Large intestine (tissue), 3 donors: Measurements from ENCODE around the gene WDFY2. TPM values are rescaled to one million over a fixed set of nuclear protein-coding genes. Genes with fewer than 3 reads are reported as not detected.

Source experiments
- DNase-seq, 2 donors: peaks; one replicate each; pipeline versions ENCODE4 v3.0.0 to v3.0.0-alpha.2; 2013
- H3K27ac ChIP-seq: one replicate; pipeline ENCODE4 v1.5.1; 2013; ENCODE audit warnings: low read length
- H3K27me3 ChIP-seq: 2 replicates; pipeline ENCODE4 v1.6.1; 2013; ENCODE audit warnings: low read length; ENCODE audit not compliant: control insufficient read depth, insufficient read depth
- H3K36me3 ChIP-seq: 2 replicates; pipeline ENCODE4 v1.6.1; 2013; ENCODE audit warnings: low read length; ENCODE audit not compliant: control insufficient read depth, insufficient read depth
- H3K4me1 ChIP-seq: one replicate; pipeline ENCODE4 v1.6.1; 2013; ENCODE audit warnings: low read length; ENCODE audit not compliant: control insufficient read depth, insufficient read depth
- H3K4me3 ChIP-seq: one replicate; pipeline ENCODE4 v1.5.1; 2013; ENCODE audit warnings: low read length
- H3K9me3 ChIP-seq: one replicate; pipeline ENCODE4 v1.6.1; 2013; ENCODE audit warnings: mild to moderate bottlenecking, low read depth, low read length, moderate library complexity; ENCODE audit not compliant: control insufficient read depth
- WGBS: methylation state at CpG from one replicate; pipeline ENCODE4 v1.1.5; 2013; ENCODE audit warnings: low lambda C conversion rate; ENCODE audit not compliant: insufficient coverage; 5-methylcytosine and 5-hydroxymethylcytosine counted together
- polyA plus RNA-seq: library from polyadenylated mRNA; unstranded; fragments of 120-200 nt; gene quantifications from one replicate; pipeline ENCODE4 v1.2.1, GENCODE V29; 2013

WDFY2 gene
- polyA plus RNA-seq, 1 donor, result 7.2 TPM

DNA sequence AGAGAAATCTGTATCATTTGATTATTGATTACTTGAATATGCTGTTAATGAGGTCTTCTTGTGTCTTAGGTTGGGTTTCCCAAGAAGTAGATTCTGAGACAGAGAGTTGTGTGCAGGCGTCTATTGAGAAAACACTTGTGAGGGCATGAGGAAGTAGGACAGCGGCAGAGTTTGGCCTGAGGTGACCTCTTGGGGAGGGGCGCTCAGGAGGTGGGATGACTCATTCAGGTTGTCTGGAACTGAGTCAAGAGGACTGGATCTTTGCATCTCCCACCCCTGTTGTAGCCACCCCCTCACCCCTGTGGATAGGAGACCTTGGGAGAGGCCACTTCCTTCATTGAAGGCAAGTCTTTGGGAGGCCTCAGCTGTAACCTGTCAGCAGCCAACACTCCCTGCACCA, 35.2 kb upstream of the WDFY2 start:
- no peak for DNase-seq
- H3K4me3 ChIP-seq, result no peak overlapping the region
- no peaks in the 10 kb centered on the region for H3K27me3 ChIP-seq
- WGBS, result 80% methylated on average over 1 of the region's 3 CpGs
- no peaks in the 10 kb centered on the region for H3K9me3 ChIP-seq
- no peaks in the 10 kb centered on the region for H3K4me1 ChIP-seq
- H3K27ac ChIP-seq, result no peak overlapping the region
- H3K36me3 ChIP-seq, result no peaks in the 10 kb centered on the region

DNA sequence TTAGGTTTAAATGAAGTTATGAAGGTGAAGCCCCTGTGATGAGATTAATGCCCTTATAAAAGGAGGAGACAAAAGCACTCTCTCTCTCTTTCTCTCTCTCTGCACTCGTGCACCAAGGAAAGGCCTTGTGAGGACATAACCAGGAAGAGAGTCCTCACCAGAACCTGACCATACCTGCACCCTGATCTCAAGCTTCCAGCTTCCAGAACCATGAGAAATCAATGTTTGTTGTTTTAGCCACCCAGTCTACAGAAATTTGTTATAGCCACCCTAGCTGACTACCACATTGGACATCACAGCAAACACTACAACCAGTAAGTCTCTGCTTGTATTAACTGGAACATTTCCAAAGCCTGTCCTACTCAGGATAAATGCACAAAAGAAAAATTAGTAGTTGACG, 34.7 kb upstream of the WDFY2 start:
- WGBS, result no CpG with 5 or more reads among the region's 2 CpGs
- Histone ChIP-seq H3K4me1 (no peaks in the 10 kb centered on the region), H3K27me3 (no peaks in the 10 kb centered on the region), H3K4me3 (no peak overlapping the region), H3K36me3 (no peaks in the 10 kb centered on the region), H3K27ac (no peak overlapping the region), H3K9me3 (no peaks in the 10 kb centered on the region)
- DNase-seq, result no peak

DNA sequence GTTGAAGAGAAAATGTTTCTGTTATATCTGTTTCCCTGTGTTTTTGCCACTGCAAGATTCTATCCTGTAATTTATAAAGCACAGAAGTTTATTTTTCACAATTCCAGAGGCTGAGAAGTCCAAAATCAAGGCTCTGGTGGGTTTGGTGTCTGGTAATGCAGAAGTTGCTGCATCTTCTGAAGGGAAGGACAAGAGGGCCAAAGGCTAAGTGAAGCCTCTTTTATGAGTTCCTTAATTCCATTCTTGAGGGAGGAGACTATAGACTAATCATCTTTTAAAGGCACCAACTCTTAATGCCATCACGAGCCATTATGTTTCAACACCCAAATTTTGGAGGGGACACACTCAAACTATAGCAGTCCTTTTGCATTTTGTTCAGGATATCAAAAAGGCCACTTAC, 34.1 kb upstream of the WDFY2 start:
- H3K36me3 ChIP-seq, result no peaks in the 10 kb centered on the region
- H3K9me3 ChIP-seq, result no peaks in the 10 kb centered on the region
- H3K27me3 ChIP-seq, result no peaks in the 10 kb centered on the region
- H3K27ac ChIP-seq, result no peak overlapping the region
- no peak for DNase-seq
- H3K4me3 ChIP-seq, result no peak overlapping the region
- H3K4me1 ChIP-seq, result no peaks in the 10 kb centered on the region
- no CpG with 5 or more reads among the region's 1 CpG for WGBS

DNA sequence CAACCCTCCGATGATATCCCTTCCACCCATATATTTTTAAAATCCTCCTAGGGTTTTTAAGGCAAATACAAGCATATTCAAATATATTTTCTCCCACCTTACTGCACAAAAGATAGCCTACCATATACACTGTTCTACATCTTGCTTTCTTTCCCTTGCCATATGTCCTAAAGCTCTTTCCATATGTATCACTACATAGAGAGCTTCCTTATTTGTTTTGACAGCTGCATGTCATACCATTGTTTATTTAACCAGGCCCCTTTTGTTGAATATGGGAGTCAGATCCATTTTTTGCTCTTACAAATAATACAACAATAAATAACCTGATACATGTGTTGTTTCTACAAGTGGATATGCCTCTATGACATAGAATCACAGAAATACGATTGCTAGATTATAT, 32.8 kb upstream of the WDFY2 start:
- Histone ChIP-seq H3K9me3 (no peaks in the 10 kb centered on the region), H3K27ac (no peak overlapping the region), H3K4me1 (no peaks in the 10 kb centered on the region), H3K36me3 (no peaks in the 10 kb centered on the region), H3K4me3 (no peak overlapping the region), H3K27me3 (no peaks in the 10 kb centered on the region)
- WGBS, result 100% methylated on average over 1 of the region's 2 CpGs
- DNase-seq, result no peak

DNA sequence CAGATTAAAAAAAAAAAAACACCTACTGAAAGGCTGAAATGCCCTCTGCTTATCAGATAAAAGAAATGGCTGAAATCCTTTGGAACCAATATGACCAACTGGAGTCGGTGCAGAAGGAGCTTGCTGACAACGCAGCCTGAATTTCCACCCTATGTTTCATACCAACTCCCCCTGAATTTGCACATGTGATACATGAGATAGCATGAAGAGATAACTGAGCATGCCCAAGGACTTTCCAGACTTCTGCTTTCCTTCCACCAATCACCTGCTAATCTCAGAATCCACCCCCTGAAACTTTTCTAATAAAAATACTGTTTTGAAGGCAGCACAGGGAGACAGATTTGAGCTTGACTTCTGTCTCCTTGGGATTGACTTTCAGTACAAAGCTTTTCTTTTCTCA, 32.2 kb upstream of the WDFY2 start:
- Histone ChIP-seq H3K27me3 (no peaks in the 10 kb centered on the region), H3K4me1 (no peaks in the 10 kb centered on the region), H3K27ac (no peak overlapping the region), H3K36me3 (no peaks in the 10 kb centered on the region), H3K4me3 (no peak overlapping the region), H3K9me3 (no peaks in the 10 kb centered on the region)
- no peak for DNase-seq
- WGBS, result no CpG with 5 or more reads among the region's 2 CpGs

DNA sequence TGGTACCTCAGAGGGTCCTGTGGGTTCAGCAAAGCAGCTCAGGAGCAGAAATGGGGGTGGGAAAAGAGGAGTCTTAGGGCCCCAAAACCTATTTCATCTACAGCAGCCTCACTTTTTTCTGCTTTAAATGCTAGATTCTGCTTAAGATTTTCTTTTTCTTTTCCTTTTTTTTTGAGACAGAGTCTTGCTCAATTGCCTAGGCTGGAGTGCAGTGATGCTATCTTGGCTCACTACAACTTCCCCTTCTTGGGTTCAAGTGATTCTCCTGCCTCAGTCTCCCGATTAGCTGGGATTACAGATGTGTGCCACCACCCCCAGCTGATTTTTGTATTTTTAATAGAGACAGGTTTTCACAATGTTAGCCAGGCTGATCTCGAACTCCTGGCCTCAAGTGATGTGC, 30.7 kb upstream of the WDFY2 start:
- H3K27ac ChIP-seq, result no peak overlapping the region
- no peaks in the 10 kb centered on the region for H3K9me3 ChIP-seq
- no CpG with 5 or more reads among the region's 2 CpGs for WGBS
- no peaks in the 10 kb centered on the region for H3K4me1 ChIP-seq
- DNase-seq, result no peak
- H3K4me3 ChIP-seq, result no peak overlapping the region
- no peaks in the 10 kb centered on the region for H3K27me3 ChIP-seq
- H3K36me3 ChIP-seq, result no peaks in the 10 kb centered on the region

DNA sequence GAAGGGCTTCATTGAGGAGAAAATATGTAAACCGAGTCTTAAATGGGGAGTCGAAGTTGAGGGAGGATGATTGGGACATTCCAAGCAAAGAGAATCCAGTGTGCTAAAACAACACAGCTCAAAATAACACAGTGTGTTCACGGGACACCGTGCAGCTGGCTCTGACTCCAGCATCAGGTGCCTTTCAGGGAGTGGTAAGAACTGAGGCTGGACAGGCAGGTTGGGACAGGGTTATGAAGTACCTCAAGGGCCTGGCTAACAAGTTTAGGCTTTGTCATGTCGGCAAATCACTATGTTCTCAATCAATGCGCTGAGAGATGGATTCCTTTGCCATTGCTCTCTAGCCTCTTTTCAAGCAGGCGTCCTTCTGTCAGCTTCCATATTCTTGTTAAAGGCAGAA, 27.5 kb upstream of the WDFY2 start:
- no peaks in the 10 kb centered on the region for H3K36me3 ChIP-seq
- WGBS, result no CpG with 5 or more reads among the region's 7 CpGs
- no peak overlapping the region for H3K27ac ChIP-seq
- no peaks in the 10 kb centered on the region for H3K27me3 ChIP-seq
- no peak for DNase-seq
- H3K4me1 ChIP-seq, result no peaks in the 10 kb centered on the region
- H3K4me3 ChIP-seq, result no peak overlapping the region
- no peaks in the 10 kb centered on the region for H3K9me3 ChIP-seq

DNA sequence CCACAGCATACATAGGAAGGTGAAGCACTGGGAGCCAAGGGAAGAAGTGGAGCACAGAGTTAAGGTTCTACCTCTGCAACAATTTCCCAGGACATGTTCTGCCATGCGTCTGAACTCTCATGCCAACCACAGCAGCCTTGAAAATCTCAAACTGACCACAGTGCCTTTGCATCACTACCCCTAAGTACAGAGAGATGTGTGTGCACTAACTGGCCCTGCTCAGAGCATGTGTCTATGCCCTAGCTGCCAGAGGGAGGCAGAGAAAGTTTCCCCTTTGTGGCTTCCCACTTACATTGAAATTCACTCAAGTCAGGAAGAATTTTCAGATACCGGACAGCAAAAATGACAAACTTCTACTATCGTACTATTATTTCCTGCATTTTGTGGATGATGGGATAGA, 26.8 kb upstream of the WDFY2 start:
- H3K4me3 ChIP-seq, result no peak overlapping the region
- no peak for DNase-seq
- no peaks in the 10 kb centered on the region for H3K36me3 ChIP-seq
- H3K9me3 ChIP-seq, result no peaks in the 10 kb centered on the region
- no peaks in the 10 kb centered on the region for H3K27me3 ChIP-seq
- no CpG with 5 or more reads among the region's 3 CpGs for WGBS
- H3K27ac ChIP-seq, result no peak overlapping the region
- H3K4me1 ChIP-seq, result no peaks in the 10 kb centered on the region

DNA sequence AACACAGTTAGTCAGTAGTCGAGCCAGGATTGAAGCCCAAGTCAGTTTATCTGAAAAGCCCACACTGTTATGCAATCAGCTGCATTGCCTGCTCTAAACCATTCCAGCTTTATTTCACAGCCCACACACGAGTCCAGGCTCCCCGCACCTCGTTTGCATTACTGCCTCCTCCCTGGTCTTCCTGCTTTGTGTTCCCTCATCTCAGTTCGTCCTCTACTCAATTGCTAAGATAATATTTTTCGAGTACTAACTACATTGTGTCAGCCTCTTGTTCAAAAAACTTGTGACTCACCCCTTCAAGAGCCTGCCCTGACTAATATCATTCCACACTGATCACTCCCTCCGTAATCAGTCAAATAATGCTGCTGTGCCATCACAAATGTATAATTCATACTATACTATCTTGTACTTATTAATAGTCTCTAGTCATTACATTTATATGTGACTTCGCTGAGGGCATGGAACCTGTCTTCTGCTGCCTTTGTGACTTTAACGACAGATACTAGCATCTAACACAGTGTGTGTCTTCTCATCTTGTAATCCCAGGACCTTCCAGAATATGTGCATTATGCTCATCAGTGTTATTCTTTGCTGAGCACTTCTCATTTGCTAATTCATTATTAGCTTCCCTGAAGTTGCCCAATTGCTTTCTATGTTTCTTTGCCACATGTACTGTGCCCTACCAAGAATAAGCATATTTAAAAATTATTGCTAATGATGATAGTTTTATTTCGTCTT, 26.2 kb upstream of the WDFY2 start:
- Histone ChIP-seq H3K27ac (no peak overlapping the region), H3K36me3 (no peaks in the 10 kb centered on the region), H3K9me3 (no peaks in the 10 kb centered on the region), H3K4me3 (no peak overlapping the region), H3K4me1 (no peaks in the 10 kb centered on the region), H3K27me3 (no peaks in the 10 kb centered on the region)
- 59% methylated on average over 6 of the region's 10 CpGs for WGBS
- DNase-seq, result no peak

DNA sequence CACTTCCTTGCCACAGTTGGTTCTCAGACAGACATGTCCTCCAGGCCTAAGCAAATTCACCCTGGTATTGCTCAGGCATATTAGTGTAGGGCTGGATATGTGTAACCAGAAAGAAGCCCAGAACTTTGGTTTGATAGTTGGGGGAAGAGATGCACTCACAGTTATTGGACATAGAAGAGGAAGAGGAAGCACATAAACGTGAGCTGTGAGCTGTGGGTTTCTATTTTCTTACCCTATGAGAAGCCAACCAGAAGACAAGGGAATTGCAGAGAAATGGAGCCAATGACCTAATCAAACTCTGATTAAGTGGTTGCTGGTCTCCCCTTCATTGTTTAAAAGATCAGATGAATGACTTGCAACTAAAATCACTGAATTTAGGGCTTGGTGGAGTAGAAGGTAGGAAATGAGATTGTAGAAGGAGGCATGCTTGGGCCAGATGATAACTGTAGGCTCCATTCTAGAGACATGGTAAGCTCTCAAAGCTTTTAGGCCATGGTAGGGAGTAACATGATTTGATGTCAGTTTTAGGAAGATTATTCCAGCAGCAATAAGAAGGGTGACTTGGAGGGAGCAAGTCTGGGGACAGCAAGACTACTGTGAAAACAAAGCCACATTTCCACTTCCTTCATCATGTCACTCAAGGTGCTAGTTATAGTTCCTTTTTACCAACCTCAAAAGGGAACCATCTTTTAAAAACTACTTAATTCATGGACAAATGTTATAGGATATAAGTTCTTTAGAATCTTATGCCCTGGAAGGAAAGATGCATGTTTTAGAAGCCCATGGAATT, 24.1 kb upstream of the WDFY2 start:
- Histone ChIP-seq H3K9me3 (no peaks in the 10 kb centered on the region), H3K27ac (no peak overlapping the region), H3K27me3 (no peaks in the 10 kb centered on the region), H3K36me3 (no peaks in the 10 kb centered on the region), H3K4me1 (no peaks in the 10 kb centered on the region), H3K4me3 (no peak overlapping the region)
- WGBS, result no CpG with 5 or more reads among the region's 1 CpG
- DNase-seq, result no peak
